ENCODE results near the gene MAML3.
A peak's percentile ranks its signal among the peaks of the same experiment; 100 is the strongest.

The MAML3 gene

GRCh38 chr4:139740531-139741041, 413.4 kb downstream of the MAML3 start:
- peak overlapping the region; percentile 12 for H3K4me3 ChIP-seq (ENCODE audit: low read depth, low read length)
- TF ChIP-seq, protein P1, sequence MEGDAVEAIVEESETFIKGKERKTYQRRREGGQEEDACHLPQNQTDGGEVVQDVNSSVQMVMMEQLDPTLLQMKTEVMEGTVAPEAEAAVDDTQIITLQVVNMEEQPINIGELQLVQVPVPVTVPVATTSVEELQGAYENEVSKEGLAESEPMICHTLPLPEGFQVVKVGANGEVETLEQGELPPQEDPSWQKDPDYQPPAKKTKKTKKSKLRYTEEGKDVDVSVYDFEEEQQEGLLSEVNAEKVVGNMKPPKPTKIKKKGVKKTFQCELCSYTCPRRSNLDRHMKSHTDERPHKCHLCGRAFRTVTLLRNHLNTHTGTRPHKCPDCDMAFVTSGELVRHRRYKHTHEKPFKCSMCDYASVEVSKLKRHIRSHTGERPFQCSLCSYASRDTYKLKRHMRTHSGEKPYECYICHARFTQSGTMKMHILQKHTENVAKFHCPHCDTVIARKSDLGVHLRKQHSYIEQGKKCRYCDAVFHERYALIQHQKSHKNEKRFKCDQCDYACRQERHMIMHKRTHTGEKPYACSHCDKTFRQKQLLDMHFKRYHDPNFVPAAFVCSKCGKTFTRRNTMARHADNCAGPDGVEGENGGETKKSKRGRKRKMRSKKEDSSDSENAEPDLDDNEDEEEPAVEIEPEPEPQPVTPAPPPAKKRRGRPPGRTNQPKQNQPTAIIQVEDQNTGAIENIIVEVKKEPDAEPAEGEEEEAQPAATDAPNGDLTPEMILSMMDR (conservative IDR thresholded peaks at IDR 0.05; ENCODE audit: low read depth, low read length): peak; percentile 63
- peak; percentile 97 for DNase-seq (ENCODE audit: low read depth)

DNA sequence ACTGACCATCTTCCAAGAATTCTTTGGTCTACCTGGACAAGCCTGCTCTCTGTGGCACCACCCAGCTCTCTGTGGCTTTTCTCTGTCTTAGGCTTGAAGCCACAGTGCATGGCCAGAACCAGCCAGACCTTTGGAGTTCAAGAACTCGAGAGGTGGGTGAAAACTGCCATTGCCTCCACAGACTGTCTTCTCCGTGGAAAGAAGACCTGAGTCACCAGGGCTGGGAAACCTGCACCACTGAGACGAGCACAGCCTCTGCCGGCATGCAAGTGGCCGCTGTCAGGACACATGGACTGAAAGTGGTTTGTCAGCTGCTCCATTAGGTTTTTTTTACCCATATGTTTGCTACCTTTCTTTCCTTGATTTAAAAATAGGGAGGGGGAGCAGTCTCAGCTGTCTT, 413.9 kb downstream of the MAML3 start:
- H3K4me3 ChIP-seq (ENCODE audit: low read depth, low read length): no peak overlapping the region
- no peak for DNase-seq (ENCODE audit: low read depth)
- TF ChIP-seq, protein P1 (conservative IDR thresholded peaks at IDR 0.05; ENCODE audit: low read depth, low read length): no peak

DNA sequence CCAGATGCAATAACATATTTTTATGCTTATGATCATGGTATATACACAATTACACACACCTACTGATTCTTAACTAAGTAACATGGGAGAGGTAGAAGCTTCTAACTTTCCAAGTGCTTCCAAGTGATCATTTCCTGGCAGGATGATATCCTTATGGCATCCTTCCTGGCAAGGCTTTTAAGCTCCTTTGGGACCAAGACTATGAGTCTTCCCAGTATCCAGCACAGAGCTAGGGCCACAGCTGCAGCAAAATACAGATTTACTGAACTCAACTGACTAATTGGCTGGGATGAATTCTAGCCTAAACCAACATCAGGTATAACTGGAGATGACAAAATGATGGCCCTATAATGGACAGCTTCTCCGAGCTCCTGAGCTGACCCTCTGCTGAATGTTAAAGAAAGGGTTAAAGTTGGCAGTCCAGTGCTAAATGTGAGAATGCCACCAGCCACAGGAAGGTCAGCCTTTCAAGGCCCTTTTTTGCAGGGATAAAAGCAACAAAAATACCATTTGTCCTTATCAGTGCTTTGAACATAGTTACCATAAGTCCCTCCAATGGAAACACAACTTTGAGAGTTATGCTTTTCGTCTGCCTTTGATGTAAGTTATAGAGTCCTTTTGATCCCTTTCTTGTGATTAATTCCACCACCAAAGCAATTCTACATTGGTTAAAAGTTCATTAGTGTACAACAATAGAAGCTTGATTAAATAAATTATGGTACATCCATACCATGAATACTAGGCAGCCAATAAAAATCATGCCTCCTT, 415.0 kb downstream of the MAML3 start:
- no peak overlapping the region for H3K4me3 ChIP-seq (ENCODE audit: low read depth, low read length)
- DNase-seq (ENCODE audit: low read depth): no peak
- TF ChIP-seq, protein P1 (conservative IDR thresholded peaks at IDR 0.05; ENCODE audit: low read depth, low read length): no peak

GRCh38 chr4:139736661-139737060, 417.3 kb downstream of the MAML3 start:
- H3K4me3 ChIP-seq (ENCODE audit: low read depth, low read length): no peak overlapping the region
- TF ChIP-seq, protein P1 (conservative IDR thresholded peaks at IDR 0.05; ENCODE audit: low read depth, low read length): no peak
- peak; percentile 5 for DNase-seq (ENCODE audit: low read depth)

- TF ChIP-seq, protein P1 (conservative IDR thresholded peaks at IDR 0.05; ENCODE audit: low read depth, low read length): no peak
- no peak overlapping the region for H3K4me3 ChIP-seq (ENCODE audit: low read depth, low read length)
- DNase-seq (ENCODE audit: low read depth): peak; percentile 5
Observed at GRCh38 chr4:139736274-139736660, 417.7 kb downstream of the MAML3 start.

DNA sequence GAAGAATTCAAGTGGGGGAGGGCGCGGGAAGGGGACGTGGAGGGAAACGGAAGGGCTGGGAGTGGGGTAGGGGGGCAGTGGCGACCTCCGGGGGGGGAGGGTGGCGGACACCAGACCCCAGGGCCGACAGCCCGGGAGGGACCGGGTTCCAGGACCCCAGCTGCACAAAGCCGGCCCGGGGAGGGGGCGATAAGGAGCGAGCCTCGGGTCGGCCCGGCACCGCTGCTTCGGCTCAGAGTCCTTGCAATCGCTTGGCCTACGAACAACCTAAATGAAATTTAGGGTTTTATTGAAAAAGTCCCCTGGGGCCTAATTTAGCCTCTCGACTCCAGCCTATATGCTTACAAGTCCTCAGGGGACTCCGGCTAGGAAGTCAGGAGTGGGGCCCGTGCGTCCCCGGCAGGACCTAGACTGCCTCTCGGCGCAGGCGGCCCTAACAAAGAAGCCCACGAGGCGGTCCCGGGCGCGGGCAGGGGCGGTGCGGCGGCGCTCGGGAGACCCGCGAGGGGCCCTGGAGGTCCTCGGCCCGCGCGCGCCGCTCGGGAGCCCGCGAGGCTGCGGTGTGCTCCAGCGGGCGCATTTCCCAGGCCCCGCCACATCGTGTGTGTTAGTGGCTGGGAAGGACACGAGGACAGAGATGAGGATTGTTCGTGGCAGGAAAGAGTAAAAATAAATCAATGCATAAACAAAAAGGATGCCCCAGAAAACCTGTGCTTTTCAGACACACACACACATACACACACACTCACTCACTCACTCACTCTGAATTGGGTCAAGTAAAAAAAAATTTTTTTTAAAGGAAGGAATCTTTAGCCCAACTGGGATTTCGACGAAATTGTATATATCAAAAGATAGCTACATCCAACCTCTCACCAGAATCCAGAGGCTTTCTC, 418.4 kb downstream of the MAML3 start:
- DNase-seq (ENCODE audit: low read depth): peak; percentile 31
- TF ChIP-seq, protein P1 (conservative IDR thresholded peaks at IDR 0.05; ENCODE audit: low read depth, low read length): no peak
- H3K4me3 ChIP-seq (ENCODE audit: low read depth, low read length): peak overlapping the region; percentile 61
